Activated CD8-positive, alpha-beta memory T cell treated with anti-CD3 and anti-CD28 coated beads, Interleukin-2, amount 50 U/mL, for 48 hours (primary cell): ENCODE data around the gene IL4R.
"Not testable (repeated sequence)": the region's sequence is repeated elsewhere in the genome, so short reads cannot be mapped to it uniquely, and the experiment has no call there.

Experiments
- DNase-seq: peaks from one replicate; pipeline ENCODE4 v3.0.0-alpha.2; 2020

The IL4R gene

GRCh38 chr16:27407133-27407532 lies 93.4 kb downstream of the IL4R start:
- no peak for DNase-seq

- no peak for DNase-seq
Observed at GRCh38 chr16:27408012-27408601, 94.3 kb downstream of the IL4R start.

GRCh38 chr16:27408602-27409031 lies 94.8 kb downstream of the IL4R start:
- DNase-seq, result no peak

- DNase-seq, result not testable (repeated sequence)
Observed at GRCh38 chr16:27409958-27410357, 96.2 kb downstream of the IL4R start.

GRCh38 chr16:27410761-27411160 lies 97.0 kb downstream of the IL4R start:
- no peak for DNase-seq

- no peak for DNase-seq
Observed at GRCh38 chr16:27413956-27414355, 100.2 kb downstream of the IL4R start.
